Ishikawa (cell line): ENCODE measurements around the gene ZSCAN20.

Experiments
- CEBPB ChIP-seq: IDR thresholded peaks from 2 replicates; pipeline ENCODE4 v1.6.1; 2012
- CREB1 ChIP-seq: IDR thresholded peaks from 2 replicates; pipeline ENCODE4 v1.6.1; 2012; ENCODE audit warnings: low read depth
- EGR1 ChIP-seq: IDR thresholded peaks from 2 replicates; pipeline ENCODE4 v1.6.1; 2012
- EP300 ChIP-seq: IDR thresholded peaks from 2 replicates; pipeline ENCODE4 v1.6.1; 2012; ENCODE audit warnings: borderline replicate concordance
- FOXM1 ChIP-seq: IDR thresholded peaks from 2 replicates; pipeline ENCODE4 v1.6.1; 2012; ENCODE audit warnings: low read depth, borderline replicate concordance
- NFIC ChIP-seq: IDR thresholded peaks from 2 replicates; pipeline ENCODE4 v1.6.1; 2012
- RAD21 ChIP-seq: IDR thresholded peaks from 2 replicates; pipeline ENCODE4 v1.6.1; 2012; ENCODE audit warnings: low read depth
- TAF1 ChIP-seq: IDR thresholded peaks from 2 replicates; pipeline ENCODE4 v1.6.1; 2012; ENCODE audit warnings: low read depth, mild to moderate bottlenecking
- TCF12 ChIP-seq: IDR thresholded peaks from 2 replicates; pipeline ENCODE4 v1.6.1; 2012; ENCODE audit warnings: low read depth
- TEAD4 ChIP-seq: IDR thresholded peaks from 2 replicates; pipeline ENCODE4 v1.6.1; 2012
- YY1 ChIP-seq: IDR thresholded peaks from 2 replicates; pipeline ENCODE4 v1.6.1; 2012; ENCODE audit warnings: low read depth
- ZBTB7A ChIP-seq: IDR thresholded peaks from 2 replicates; pipeline ENCODE4 v1.6.1; 2012; ENCODE audit warnings: low read depth
- TF ChIP-seq, protein P1 (sequence below): IDR thresholded peaks from 2 replicates; pipeline ENCODE4 v1.6.1; 2012
- TF ChIP-seq, protein P2 (sequence below): IDR thresholded peaks from 2 replicates; pipeline ENCODE4 v1.6.1; 2012; ENCODE audit warnings: low read depth, mild to moderate bottlenecking
- TF ChIP-seq, protein P3 (sequence below): IDR thresholded peaks from 2 replicates; pipeline ENCODE4 v1.6.1; 2012

ZSCAN20 gene

DNA sequence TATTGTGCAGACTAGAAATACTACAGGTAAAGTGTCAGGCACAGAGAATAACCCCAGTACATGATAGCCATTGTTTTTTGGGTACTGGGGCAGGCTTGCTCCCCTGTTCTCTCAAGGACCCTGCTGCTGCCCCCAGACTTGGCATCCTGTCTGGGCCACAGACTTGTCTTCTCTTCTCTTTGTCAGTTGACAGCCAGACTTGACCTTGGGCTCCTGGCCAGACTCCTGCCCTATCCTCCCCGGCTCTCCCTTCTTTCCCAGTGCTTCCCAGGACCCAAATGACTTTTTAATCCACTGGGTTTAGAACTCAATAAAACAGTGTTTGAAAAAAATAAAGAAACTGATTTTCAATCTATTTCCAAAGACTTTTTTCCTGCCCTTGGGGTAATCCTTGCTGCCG lies 43.2 kb downstream of the ZSCAN20 start:
- TF ChIP-seq, protein P1, sequence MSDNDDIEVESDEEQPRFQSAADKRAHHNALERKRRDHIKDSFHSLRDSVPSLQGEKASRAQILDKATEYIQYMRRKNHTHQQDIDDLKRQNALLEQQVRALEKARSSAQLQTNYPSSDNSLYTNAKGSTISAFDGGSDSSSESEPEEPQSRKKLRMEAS, result no peak
- TF ChIP-seq ZBTB7A, result no peak
- no peak for TF ChIP-seq EP300
- TF ChIP-seq, protein P2, sequence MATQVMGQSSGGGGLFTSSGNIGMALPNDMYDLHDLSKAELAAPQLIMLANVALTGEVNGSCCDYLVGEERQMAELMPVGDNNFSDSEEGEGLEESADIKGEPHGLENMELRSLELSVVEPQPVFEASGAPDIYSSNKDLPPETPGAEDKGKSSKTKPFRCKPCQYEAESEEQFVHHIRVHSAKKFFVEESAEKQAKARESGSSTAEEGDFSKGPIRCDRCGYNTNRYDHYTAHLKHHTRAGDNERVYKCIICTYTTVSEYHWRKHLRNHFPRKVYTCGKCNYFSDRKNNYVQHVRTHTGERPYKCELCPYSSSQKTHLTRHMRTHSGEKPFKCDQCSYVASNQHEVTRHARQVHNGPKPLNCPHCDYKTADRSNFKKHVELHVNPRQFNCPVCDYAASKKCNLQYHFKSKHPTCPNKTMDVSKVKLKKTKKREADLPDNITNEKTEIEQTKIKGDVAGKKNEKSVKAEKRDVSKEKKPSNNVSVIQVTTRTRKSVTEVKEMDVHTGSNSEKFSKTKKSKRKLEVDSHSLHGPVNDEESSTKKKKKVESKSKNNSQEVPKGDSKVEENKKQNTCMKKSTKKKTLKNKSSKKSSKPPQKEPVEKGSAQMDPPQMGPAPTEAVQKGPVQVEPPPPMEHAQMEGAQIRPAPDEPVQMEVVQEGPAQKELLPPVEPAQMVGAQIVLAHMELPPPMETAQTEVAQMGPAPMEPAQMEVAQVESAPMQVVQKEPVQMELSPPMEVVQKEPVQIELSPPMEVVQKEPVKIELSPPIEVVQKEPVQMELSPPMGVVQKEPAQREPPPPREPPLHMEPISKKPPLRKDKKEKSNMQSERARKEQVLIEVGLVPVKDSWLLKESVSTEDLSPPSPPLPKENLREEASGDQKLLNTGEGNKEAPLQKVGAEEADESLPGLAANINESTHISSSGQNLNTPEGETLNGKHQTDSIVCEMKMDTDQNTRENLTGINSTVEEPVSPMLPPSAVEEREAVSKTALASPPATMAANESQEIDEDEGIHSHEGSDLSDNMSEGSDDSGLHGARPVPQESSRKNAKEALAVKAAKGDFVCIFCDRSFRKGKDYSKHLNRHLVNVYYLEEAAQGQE, result no peak
- no peak for TF ChIP-seq TEAD4
- TF ChIP-seq EGR1, result no peak
- TF ChIP-seq RAD21, result no peak
- TF ChIP-seq TCF12, result no peak
- no peak for TF ChIP-seq NFIC
- no peak for TF ChIP-seq YY1
- no peak for TF ChIP-seq CREB1
- no peak for TF ChIP-seq TAF1
- TF ChIP-seq, protein P3, sequence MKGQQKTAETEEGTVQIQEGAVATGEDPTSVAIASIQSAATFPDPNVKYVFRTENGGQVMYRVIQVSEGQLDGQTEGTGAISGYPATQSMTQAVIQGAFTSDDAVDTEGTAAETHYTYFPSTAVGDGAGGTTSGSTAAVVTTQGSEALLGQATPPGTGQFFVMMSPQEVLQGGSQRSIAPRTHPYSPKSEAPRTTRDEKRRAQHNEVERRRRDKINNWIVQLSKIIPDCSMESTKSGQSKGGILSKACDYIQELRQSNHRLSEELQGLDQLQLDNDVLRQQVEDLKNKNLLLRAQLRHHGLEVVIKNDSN, result no peak
- TF ChIP-seq CEBPB, result no peak
- no peak for TF ChIP-seq FOXM1

DNA sequence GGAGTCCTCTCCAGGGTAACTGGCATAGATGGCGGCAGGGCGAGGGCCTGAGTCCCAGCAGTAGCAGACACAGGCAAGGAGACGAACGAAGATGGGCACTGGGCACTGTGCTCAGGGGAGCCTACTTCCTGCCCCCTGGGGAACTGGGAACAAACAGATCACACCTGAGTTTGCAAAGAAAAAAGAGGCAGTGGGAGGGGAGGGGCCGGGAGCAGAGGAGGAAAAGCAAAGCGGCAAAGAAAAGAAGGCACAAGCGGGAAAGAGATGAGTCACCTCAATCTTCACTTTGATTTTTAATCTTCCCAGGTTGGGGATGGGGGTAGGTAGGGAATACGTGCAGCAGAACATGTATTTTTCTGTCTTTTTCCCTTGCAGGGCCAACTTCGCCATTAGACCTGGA lies 44.0 kb downstream of the ZSCAN20 start:
- TF ChIP-seq TCF12 (no peak), NFIC (no peak), YY1 (no peak), EP300 (no peak), EGR1 (no peak), RAD21 (no peak), CREB1 (no peak), TEAD4 (no peak), FOXM1 (no peak), ZBTB7A (no peak), CEBPB (no peak), TAF1 (no peak)
- TF ChIP-seq, protein P2, result no peak
- TF ChIP-seq, protein P1, result no peak
- TF ChIP-seq, protein P3, result no peak

DNA sequence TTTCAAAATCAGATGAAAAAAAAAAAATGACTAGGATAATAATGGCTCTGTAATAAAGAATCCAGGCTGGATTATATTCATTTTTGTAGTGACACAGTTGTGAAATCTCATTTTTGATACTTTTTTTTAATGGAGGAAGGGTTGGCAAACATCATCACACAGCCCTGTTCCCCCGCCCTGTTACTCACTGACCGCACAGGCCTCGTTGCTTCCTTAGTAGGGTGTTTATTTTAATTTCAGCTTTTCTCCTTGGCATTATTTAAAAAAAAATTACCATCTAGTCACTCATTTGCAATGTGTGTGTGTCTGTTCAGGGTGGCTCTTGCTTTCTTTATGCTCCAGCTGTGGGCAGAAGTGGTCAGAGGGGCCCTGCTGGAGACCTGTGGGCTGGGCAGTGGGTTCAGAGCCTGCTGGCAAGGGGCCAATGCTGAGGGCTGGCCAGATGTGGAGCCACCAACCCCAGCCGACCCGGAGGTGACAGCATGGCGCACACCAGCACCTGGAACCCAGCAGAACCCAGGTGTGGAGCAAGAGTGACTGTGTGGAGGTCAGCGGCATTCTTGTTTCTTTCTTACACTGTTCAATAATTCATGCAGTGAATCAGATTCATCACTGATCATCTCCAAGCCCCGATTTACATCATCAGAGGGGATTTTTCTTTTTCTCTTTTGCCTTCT lies 44.6 kb downstream of the ZSCAN20 start:
- TF ChIP-seq EP300, result no peak

DNA sequence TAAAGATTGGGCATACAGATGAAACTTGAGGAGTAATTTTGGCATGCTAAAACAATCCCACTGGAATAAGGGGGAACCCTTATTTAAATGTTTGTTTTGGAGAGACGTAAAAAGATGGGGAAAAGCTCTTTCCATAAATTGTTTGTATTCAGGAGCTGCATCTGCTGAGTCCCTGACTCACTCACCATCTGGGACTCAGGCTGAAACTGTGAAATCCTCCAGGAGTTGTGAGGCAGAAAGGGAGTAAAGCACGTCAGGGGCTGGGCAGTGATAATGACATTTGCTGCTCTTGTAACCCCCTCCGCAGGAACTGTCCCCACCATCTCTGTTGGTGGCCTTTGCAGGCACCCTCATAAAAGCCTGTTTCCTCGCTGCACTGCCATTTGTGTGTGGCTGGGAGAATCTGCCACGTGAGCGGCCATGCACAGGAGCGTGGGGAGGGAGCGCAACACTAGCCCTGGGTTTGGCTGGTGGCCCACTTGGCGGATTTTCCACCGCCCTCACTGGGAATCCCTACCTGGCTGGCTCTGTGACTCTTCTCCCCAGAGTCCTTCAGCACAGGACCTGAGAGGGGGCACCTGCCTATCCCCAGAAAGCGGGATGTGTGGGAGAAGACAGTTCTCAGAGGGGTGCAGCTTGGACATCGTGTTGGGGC lies 45.3 kb downstream of the ZSCAN20 start:
- TF ChIP-seq, protein P1, result no peak
- TF ChIP-seq TEAD4 (no peak), ZBTB7A (no peak), EGR1 (no peak), TAF1 (no peak)
- TF ChIP-seq, protein P2, result no peak
